ENCODE measurements around the gene IFI30.

DNA sequence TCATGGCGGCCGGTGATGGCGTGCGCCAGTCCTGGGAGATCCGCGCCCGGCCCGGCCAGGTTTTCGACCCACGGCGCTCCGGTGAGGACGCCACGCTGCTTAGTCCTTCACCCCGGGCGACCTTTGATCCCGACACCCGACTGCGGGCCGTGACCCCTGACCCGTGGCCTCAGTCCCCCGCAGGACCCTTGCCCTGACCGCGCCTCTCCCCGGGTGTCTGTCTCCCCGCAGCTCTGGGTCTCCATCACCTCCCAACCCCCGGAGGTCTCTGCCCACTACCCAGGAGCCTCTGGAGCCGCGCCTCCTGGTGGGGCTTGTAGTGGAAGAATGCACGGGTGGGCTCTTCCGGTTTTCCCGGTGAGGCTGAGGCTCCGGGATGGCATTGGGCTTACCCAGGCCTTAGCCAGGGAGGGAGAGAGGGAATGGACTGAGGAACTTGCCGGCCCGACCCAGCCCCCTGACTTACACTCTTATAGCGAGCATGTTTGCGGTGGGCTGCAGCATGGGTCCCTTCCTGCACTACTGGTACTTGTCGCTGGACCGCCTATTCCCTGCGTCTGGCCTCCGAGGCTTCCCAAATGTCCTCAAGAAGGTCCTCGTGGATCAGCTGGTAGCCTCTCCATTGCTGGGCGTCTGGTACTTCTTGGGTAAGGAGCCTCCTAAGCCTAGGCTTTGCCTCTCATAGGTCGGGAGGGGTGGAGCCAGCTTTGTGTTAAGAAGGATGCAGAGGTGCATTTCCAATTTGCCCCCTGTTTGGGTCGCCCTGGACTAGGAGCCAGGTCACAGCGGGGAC lies 20.0 kb downstream of the IFI30 start:
- TF ChIP-seq, protein P1, sequence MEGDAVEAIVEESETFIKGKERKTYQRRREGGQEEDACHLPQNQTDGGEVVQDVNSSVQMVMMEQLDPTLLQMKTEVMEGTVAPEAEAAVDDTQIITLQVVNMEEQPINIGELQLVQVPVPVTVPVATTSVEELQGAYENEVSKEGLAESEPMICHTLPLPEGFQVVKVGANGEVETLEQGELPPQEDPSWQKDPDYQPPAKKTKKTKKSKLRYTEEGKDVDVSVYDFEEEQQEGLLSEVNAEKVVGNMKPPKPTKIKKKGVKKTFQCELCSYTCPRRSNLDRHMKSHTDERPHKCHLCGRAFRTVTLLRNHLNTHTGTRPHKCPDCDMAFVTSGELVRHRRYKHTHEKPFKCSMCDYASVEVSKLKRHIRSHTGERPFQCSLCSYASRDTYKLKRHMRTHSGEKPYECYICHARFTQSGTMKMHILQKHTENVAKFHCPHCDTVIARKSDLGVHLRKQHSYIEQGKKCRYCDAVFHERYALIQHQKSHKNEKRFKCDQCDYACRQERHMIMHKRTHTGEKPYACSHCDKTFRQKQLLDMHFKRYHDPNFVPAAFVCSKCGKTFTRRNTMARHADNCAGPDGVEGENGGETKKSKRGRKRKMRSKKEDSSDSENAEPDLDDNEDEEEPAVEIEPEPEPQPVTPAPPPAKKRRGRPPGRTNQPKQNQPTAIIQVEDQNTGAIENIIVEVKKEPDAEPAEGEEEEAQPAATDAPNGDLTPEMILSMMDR (IDR thresholded peaks at IDR 0.05), result peak in 1 of 6 experiments; percentile 11
- TF ChIP-seq POLR2A (IDR thresholded peaks at IDR 0.05), result no peak

Data from thyroid gland (tissue), 4 donors.